HG03175 (cell line): ENCODE data around the gene HSD11B1L.

Experiments used
- ATAC-seq: cut with Tn5 transposase; IDR thresholded peaks from one replicate; pipeline ENCODE4 v1.9.1; 2021; ENCODE audit warnings: mild to moderate bottlenecking, moderate library complexity; ENCODE audit not compliant: unreplicated experiment

HSD11B1L gene

DNA sequence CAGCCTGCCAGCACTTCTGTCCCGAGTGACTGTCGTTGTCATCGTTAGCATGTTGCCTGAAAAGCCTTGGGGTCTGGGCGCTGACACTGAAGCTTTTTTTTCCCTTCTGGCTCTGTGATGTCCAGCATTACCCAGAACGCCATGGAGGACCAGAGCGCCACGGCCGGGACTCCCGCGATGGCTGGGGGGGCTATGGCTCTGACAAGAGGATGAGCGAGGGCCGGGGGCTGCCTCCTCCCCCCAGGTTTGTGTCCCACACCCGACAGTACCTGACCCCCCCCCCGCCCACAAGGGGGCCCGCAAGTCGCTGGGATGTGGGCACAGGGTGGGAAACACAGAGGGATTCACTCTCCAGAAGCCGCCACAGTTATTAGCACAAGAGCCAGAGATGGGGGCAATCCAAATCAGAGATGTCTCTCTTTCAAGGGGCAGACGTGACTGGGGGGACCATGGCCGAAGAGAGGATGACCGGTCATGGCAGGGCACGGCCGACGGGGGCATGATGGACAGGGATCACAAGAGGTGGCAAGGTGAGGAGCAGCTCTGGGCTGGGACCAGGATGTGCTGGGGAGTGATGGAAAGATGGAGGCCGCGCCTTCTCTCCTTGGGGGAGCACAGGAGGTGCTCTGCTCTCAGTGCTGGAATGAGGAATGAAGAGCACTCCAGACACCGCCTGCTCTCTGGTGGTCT, 13.8 kb upstream of the HSD11B1L start:
- no peak for ATAC-seq

DNA sequence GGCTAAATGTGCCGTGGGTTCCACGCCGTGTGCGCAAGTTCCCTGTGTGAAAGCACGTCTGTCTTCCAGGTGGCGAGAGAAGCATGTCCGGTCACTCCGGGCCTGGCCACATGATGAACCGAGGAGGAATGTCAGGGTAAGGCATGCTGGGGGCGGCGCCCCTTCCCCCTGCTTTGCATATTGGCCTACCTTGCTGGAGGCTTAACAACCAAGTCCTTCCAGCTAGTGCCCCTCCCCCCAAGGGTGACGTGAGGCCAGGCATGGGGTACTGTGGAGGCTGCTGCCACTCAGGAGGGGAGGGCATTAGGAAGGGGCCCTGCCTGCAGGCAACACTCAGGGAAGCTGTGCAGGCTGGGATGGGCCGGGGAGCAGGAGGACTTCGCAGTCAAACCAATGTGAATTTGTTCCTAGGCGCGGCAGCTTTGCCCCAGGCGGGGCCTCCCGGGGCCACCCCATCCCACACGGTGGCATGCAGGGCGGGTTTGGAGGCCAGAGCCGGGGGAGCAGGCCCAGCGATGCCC, 13.0 kb upstream of the HSD11B1L start:
- ATAC-seq: no peak

DNA sequence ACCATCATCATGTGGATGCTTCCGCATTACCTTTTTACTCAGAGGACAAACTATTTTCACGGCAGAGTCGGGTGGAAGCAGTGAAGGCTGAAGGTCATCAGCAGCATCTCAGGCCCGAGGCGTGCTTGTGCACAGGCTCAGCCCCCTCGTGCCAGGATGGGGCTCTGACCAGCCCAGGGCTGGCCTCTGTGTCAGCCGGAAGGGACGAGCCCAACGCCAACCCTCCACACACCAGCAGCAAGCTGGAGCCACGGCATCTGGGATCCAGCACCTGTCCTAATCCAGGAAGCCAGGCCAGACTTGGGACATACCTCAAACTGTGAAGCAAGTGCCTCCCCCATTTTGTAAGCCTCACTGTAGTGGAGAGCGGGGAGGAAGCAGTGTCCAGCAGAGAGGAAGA, 11.6 kb upstream of the HSD11B1L start:
- ATAC-seq: no peak

DNA sequence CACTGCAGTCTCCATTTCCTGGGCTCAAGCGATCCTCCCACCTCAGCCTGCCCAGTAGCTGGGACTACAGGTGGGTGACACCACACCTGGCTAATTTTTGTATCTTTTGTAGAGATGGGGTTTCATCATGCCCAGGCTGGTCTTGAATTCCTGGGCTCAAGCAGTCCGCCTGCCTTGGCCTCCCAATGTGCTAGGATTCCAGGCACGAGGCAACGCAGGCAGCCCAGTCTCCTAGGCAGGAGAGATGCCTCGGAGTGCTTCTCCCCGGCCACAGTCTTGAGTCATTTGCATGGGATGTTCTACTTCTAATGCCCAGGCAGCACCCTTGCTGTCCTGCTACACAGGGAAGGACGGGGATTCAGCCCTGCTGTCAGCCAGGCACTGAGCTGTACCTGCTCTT, 9.2 kb upstream of the HSD11B1L start:
- no peak for ATAC-seq

DNA sequence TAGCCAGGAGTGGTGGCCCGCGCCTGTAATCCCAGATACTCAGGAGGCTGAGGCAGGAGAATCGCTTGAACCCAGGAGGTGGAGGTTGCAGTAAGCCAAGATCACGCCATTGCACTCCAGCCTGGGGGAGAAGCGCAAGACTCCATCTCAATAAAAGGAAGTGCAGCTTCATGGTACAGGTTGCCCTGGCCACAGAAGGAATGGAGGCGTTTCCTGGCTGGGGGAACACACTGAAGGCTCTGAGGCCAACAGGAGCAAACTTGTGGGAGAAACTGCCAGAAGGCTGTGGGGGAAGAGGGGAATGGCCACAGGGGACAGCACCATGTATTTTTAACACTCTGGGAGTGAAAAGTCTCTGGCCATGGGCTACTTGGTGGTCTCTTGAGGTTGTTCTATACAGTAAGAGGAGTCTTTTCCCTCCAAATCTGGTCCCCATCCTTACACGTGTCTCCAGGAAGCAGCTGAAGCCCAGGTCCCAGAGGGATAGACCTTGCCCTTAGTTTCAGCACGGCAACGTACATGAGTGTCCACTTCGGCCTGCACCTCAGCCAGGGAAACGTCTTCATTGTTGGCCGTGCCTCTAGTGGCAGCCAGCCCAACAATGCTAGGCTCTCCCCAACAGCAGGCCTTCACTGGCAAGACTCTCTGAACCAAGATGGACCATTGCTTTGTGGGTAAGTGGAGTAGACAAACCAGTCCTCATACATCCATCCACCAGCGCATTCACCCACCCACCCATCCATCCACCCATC, 7.9 kb upstream of the HSD11B1L start:
- no peak for ATAC-seq

DNA sequence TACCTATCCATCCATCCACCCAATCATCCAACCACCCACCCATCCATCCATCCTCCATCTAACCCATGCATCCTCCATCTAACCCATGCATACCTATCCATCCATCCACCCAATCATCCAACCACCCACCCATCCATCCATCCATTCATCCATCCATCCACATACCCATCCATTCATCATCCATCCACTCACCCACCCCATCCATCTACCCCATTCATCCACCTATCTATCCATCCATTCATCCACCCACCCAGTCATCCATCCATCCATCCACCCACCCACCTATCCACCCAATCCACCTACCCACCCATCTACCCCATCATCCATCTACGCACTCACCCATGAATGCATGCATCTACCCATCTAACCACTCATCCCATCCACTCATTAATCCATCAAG, 7.1 kb upstream of the HSD11B1L start:
- ATAC-seq: no peak

DNA sequence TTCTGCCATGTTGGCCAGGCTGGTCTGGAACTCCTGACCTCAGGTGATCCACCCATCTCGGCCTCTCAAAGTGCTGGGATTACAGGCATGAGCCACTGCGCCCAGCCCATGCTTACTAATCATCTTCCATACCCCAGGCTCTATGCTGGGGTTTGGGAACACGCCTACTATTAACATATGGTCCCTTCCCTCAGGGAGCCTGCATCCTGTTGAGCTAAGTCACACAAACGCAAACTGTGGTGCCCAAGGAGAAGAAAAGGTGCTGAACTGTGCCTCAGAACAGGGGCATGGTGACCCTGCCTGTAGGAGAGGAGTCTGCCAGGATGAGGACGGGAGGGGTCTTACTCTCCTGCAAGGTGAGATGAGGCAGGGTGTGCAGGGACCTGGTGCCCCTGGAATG, 6.1 kb upstream of the HSD11B1L start:
- no peak for ATAC-seq

DNA sequence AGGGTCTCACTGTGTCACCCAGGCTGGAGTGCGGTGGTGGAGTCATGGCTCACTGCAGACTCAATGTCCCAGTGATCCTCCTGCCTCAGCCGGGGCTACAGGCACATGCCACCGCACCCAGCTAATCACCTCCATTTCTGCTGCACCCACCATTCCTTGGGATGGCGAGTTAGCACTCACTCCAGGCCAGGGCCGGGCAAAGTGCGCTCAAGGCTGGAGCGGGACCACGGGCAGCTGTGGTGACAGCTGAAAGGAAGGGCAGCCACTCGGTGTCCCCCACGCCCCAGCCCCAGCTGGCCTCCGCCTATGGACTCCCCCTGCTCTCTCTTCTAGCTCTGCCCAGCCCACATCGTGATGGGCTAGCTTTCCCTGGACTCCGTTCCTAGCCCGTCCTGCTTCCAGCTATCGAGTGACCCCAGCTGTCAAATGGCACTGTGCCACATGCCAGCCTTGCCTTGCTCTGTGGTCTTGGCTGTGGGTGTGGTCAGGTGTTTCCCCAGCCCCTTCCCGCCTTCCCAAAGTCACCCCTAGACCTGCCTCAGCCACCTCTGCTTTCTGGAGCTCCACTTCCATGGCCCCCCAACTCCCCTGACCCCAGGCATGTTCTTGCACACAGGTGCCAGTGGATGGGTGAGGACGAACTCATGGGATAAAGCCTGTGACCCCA, 4.6 kb upstream of the HSD11B1L start:
- no peak for ATAC-seq

DNA sequence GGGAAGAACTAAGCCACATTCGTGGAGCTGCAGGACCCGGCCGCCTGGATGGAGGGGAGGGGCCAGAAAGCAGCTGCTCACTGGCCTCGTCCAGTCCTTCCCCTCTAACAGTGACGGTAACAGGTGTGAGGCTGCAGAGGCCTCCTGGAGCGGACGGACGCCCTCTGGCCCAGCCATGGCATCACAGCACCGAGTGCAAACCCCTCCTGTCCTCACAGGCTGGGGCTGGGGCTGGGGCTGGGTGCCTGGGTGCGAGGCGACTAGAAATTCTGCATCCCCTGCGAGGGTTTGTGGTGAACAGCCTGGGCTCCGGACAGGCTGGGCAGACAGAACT, 4.1 kb upstream of the HSD11B1L start:
- no peak for ATAC-seq

DNA sequence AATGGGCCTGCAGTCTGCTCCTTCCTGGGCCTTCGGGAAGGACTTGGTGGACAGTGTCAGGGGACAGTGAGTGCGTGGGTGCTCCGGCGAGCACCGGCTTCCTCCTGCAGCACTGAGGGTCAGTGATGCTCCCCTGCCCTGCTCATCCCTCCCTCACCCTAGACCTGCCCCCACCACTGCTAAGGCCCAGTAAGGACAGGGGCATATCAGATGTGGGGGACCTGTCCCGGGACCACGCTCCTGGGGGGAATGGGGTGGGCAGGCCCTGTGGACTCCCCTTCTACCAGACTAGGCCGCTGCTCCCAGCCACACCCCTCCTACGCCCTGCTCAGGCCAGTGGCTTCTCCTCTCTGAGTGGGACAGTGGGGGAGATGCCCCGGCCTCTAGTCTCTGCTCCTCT, 3.7 kb upstream of the HSD11B1L start:
- ATAC-seq: no peak

DNA sequence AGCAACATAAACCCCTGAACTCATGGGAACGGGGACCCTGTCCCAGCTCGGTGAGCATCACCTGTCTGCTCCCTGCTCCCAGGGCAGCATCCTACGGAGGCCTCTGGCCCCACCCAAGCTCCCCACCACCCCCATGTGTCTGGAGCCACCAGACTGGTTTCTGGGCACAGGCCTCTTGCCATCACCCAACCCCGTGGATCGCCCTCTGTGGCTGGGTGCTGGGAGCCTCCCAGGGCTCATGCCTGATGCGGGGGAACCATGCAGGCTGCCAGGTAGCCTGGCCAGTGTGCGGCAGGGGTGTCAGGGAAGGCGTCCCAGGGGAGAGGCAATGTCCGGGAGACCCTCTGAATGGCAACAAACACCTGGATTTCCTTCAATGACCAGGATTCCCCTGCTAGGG, 3.2 kb upstream of the HSD11B1L start:
- ATAC-seq: no peak

DNA sequence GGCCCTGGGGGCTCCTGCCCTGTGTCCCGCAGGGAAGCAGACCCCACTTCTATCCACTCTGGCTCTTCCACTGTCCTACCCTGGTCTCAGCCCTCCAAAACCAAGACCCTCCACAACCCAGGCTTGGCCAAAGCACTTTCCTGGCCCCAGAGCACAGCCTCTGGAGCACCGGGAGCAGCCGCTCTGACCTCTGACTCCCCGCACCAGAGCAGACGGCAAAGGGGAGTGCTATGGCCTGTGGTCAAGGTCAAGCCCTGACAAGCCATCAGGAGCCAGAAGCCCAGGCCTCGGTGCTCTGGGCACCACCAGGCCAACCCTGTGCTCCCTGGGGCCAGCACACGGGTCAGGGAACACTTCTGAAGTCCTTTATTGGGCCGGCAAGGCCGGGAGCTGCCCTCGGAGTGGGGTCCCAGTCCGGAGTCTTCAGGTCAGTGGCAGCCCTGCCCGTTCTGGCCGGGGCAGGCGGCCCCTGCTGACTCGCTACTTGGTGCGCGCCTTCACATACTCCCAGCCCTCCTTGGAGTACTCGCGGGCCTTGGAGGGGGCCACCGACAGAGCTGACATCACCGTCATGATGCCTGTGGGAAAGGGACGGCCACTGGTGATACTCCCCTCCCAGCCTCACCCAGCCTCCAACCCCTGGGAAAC, 2.6 kb upstream of the HSD11B1L start:
- no peak for ATAC-seq

DNA sequence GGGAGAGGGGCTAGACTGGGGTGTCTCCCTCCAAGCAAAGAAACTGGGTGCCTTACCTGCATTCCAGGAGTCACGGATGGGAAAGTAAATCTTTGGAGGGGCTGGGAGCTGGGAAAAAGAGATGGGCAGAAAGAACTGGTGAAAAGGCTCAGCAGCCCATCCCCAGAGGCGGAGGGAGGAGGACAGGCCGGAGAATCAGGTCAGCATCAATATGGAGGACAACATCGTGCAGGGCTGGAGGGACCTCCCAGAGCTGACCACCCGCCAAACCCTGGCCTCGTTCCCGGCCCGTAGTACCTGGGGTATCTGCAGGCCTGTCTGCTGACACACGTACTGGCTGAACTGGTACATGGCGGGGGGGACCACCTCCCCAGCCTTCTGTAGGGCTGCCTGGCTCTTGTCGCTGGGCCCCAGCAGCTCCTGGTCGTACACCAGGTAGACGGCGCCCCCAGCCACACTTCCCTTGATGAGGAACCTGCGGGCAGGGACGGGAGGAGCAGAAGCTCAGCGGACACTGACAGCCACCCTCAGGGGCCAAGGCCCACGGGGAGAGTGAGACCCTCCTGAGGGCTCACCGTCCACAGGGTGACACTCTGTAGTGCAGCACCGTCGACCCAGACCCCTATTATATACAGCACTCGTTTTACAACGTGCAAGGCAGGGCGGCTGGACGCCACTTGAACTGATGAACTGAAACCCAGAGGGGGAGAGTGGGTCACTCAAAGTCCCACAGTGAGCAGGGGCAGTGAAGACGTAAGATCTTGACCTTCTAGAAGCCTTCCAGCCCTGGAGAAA, 1.3 kb upstream of the HSD11B1L start:
- no peak for ATAC-seq

DNA sequence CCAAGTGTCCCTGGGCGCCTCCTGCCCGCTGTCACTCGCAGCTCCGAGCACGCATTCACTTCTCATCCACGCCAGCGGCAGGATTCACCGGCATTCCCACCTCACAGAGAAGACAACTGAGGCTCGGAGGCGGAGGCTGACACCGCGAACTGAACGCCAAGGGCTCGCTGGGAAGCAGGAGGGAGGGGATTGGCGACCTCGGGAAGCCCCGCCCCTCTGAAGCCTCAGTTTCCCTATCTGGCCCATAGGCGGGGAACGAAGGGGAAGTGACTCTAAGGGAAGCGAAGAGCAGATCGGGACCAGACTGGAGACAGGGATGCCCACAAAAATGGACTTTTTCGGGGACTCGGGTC, 767 bp upstream of the HSD11B1L start:
- ATAC-seq: no peak

DNA sequence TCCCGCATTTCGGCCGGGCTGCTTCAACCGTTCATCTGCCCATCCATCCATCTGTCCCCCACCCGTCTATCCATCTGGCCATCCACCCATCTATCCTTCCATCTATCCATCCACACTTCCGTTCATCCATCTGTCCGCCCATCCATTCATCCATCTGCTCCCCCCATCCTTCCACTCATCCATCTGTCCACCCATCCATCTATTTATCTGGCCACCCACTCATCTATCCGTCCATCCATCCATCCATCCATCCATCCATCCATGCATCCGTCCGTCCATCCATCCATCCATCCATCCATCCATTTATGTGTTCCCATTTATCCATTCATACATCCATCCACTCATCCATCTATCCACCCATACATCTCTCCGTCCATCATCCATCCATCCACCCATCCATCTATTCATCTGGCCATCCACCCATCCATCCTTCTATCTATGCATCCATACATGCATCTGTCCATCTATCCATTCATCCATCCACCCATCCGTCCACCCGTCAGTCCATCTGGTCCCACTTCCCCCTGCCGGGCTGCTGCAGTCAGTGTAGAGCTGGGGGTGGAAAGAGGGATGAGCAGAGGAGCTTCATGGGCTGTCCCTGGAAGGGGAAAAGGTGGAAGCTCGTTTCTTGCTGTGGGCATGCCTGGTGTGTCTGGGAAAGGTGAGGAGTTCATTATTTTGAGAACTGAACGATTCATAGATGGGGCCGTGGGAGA, 722 bp downstream of the HSD11B1L start:
- ATAC-seq: no peak

DNA sequence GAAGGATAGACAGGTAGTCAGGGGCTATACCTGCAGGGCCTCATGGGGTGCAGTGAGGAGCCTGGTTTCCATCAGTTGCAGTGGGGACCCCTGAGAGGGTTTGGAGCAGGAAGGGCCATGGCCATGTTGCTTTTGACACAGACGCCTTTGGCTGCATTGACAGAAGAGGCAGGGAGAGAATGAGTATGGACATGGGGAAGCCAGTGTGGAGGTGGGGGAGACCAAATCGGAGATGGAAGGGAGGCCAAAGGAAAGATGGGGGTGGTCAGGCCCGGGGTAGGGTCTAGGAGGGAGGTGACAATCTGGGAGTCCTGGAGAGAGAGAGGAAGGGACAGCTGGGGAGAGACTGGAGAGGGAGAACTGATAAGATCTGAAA, 1.3 kb downstream of the HSD11B1L start:
- no peak for ATAC-seq

DNA sequence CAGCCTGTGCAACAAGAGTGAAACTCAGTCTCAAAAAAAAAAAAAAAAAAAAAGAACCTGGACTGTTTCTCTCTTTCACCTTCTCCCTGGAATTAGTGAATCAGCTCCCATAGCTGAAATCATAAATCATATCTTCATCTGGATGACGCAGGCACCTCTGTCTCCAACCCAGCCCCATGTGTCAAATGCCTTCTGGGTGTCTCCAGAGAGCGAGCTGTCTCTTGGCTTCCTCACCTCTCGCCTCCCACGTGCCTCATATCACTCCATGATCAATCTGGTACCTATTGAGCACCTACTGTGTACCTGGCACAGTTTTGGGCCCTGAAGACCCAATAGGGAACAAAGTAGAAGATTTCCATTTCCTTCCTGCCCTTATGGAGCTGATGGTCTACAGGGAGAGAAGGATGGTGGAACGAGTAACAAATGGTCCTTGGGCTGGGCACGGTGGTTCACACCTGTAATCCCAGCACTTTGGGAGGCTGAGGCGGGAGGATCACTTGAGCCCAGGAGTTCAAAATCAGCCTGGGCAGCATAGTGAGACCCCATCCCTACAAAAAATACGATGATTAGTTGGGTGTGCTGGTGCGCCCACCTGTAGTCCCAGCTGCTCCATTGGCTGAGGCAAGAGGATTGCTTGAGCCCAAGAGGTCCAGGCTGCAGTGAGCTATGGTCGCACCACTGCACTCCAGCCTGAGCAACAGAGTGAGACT, 2.5 kb downstream of the HSD11B1L start:
- no peak for ATAC-seq

DNA sequence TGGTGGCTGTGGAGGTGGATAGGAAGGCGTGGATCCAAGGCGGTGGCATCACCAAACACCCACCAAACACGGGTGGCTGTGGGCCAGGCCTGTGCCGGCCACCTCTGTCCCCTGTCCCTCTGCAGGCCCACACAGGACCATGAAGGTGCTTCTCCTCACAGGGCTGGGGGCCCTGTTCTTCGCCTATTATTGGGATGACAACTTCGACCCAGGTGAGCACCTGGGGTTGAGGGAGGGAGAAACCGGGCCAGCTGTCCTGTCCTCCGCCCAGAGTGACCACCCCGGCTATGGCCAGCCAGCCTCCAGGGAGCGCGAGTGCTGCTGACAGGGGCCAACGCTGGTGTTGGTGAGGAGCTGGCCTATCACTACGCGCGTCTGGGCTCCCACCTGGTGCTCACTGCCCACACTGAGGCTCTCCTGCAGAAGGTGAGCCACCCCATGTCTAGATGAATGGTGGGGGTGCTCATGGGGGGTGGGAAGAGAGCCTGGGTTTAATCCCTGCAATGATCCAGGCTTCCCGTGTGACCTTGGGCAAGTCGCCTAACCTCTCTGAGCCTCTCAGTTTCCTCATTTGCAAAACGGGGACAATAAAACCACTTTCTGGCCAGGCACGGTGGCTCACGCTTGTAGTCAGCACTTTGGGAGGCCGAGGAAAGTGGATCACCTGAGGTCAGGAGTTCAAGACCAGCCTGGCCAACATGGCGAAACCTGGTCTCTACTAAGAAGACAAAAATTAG, 4.0 kb downstream of the HSD11B1L start:
- no peak for ATAC-seq

DNA sequence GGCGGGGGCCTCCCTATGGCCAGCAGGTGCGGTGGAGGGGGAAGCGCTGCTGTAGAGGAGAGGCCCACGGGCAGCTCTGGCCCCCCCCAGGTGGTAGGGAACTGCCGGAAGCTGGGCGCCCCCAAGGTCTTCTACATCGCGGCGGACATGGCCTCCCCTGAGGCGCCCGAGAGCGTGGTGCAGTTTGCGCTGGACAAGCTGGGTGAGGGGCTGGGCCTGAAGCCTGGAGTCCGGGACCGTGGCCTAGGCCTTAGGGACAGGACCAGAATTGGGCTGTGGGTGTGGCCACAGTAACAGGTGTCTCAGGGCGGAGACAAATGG, 5.5 kb downstream of the HSD11B1L start:
- ATAC-seq: no peak
